Smooth muscle cell (in vitro differentiated cells): ENCODE results near the gene HDAC9. TPM values are rescaled to one million over a fixed set of nuclear protein-coding genes. Genes with fewer than 3 reads are reported as not detected.

Source experiments
- DNase-seq: peaks from one replicate; lab custom pipeline; 2025; ENCODE audit not compliant: unreplicated experiment; lab: John Stamatoyannopoulos, UW
- H2AFZ ChIP-seq: fragments of 200-600 bp; sonication (generic); 2 replicates; pipeline ENCODE4 v1.6.0; 2016; ENCODE audit warnings: antibody characterized with exemption, low read depth, mild to moderate bottlenecking
- H3F3A ChIP-seq: fragments of 200-600 bp; sonication (generic); 2 replicates; pipeline ENCODE4 v1.6.0; 2017; ENCODE audit warnings: antibody characterized with exemption, low read depth
- H3K27ac ChIP-seq: fragments of 200-600 bp; sonication (generic); 2 replicates; pipeline ENCODE4 v1.5.1; 2016; ENCODE audit warnings: low read depth, mild to moderate bottlenecking
- H3K27me3 ChIP-seq: fragments of 200-600 bp; sonication (generic); 2 replicates; pipeline ENCODE4 v1.6.1; 2016; ENCODE audit warnings: low read depth, mild to moderate bottlenecking
- H3K36me3 ChIP-seq: fragments of 200-600 bp; sonication (generic); 2 replicates; pipeline ENCODE4 v1.5.1; 2016; ENCODE audit warnings: low read depth
- H3K4me1 ChIP-seq: fragments of 200-600 bp; sonication (generic); 2 replicates; pipeline ENCODE4 v1.5.1; 2016; ENCODE audit warnings: low read depth
- H3K4me2 ChIP-seq: fragments of 200-600 bp; sonication (generic); 2 replicates; pipeline ENCODE4 v1.6.0; 2016; ENCODE audit warnings: mild to moderate bottlenecking
- H3K4me3 ChIP-seq: fragments of 200-600 bp; sonication (generic); 2 replicates; pipeline ENCODE4 v1.5.1; 2016; ENCODE audit warnings: mild to moderate bottlenecking
- H3K79me2 ChIP-seq: fragments of 200-600 bp; sonication (generic); 2 replicates; pipeline ENCODE4 v1.6.0; 2016; ENCODE audit warnings: low read depth, mild to moderate bottlenecking
- H3K9ac ChIP-seq: fragments of 200-600 bp; sonication (generic); 2 replicates; pipeline ENCODE4 v1.6.0; 2016; ENCODE audit warnings: low read depth
- H3K9me3 ChIP-seq: fragments of 200-600 bp; sonication (generic); replicated peaks from 2 replicates; pipeline ENCODE4 v1.5.1; 2016; ENCODE audit warnings: low read depth
- H4K20me1 ChIP-seq: fragments of 200-600 bp; sonication (generic); 2 replicates; pipeline ENCODE4 v1.6.0; 2016; ENCODE audit warnings: low read depth
- CTCF ChIP-seq: fragments of 200-600 bp; sonication (generic); IDR thresholded peaks from 2 replicates; pipeline ENCODE4 v1.5.1; 2017; ENCODE audit warnings: borderline replicate concordance, mild to moderate bottlenecking, antibody characterized with exemption; ENCODE audit not compliant: insufficient read depth, poor library complexity, severe bottlenecking
- WGBS: methylation state at CpG from one replicate; pipeline ENCODE4 v1.1.7; 2016; ENCODE audit warnings: low lambda C conversion rate; 5-methylcytosine and 5-hydroxymethylcytosine counted together
- polyA plus RNA-seq: library from polyadenylated mRNA; unstranded; fragments of >200 nt; fragmentation: Nextera tagmentation; extraction: Ambion mirVana; gene quantifications from 2 replicates; pipeline ENCODE4 v1.2.1, GENCODE V29; 2016
- total RNA-seq: library from RNA; depleted of rRNA; stranded (reverse); fragments of >200 nt; gene quantifications from 2 replicates; pipeline ENCODE4 v1.2.3, GENCODE V29; 2014

Gene HDAC9
- total and polyA plus RNA-seq, 2 experiments from 2014 or later = 2.2 to 7.1 TPM

GRCh38 chr7:18558503-18558902 is 63.0 kb downstream of the HDAC9 start:
- Histone ChIP-seq H3K36me3 (no peaks in the 10 kb centered on the region), H3K79me2 (no peaks in the 10 kb centered on the region), H3K27me3 (no peaks in the 10 kb centered on the region), H3F3A (no peaks in the 10 kb centered on the region), H3K9me3 (no peaks in the 10 kb centered on the region), H3K9ac (no peak overlapping the region), H3K27ac (no peak overlapping the region), H3K4me1 (no peaks in the 10 kb centered on the region), H3K4me3 (no peak overlapping the region), H3K4me2 (no peak overlapping the region), H2AFZ (no peak overlapping the region), H4K20me1 (no peaks in the 10 kb centered on the region)
- 72% methylated on average over 3 of the region's 3 CpGs for WGBS
- DNase-seq = no peak
- TF ChIP-seq CTCF = no peak

- Histone ChIP-seq H2AFZ (no peak overlapping the region), H3K4me2 (no peak overlapping the region), H3K9ac (no peak overlapping the region), H3K4me1 (no peaks in the 10 kb centered on the region), H3F3A (no peaks in the 10 kb centered on the region), H3K9me3 (no peaks in the 10 kb centered on the region), H4K20me1 (no peaks in the 10 kb centered on the region), H3K27ac (no peak overlapping the region), H3K4me3 (no peak overlapping the region), H3K36me3 (no peaks in the 10 kb centered on the region), H3K27me3 (no peaks in the 10 kb centered on the region), H3K79me2 (no peaks in the 10 kb centered on the region)
- whole genome bisulfite sequencing = 93% methylated on average over 3 of the region's 3 CpGs
- no peak for DNase-seq
- no peak for TF ChIP-seq CTCF
Observed at GRCh38 chr7:18558910-18559309, 63.4 kb downstream of the HDAC9 start.

GRCh38 chr7:18559756-18560155 is 64.2 kb downstream of the HDAC9 start:
- H3K9ac ChIP-seq = no peak overlapping the region
- no peak for TF ChIP-seq CTCF
- H3K79me2 ChIP-seq = no peaks in the 10 kb centered on the region
- H3K27ac ChIP-seq = no peak overlapping the region
- no peaks in the 10 kb centered on the region for H4K20me1 ChIP-seq
- no peaks in the 10 kb centered on the region for H3K4me1 ChIP-seq
- H3K9me3 ChIP-seq = no peaks in the 10 kb centered on the region
- DNase-seq = no peak
- H3F3A ChIP-seq = no peaks in the 10 kb centered on the region
- H2AFZ ChIP-seq = no peak overlapping the region
- no peaks in the 10 kb centered on the region for H3K36me3 ChIP-seq
- H3K4me3 ChIP-seq = no peak overlapping the region
- H3K4me2 ChIP-seq = no peak overlapping the region
- no peaks in the 10 kb centered on the region for H3K27me3 ChIP-seq

- no peaks in the 10 kb centered on the region for H3K36me3 ChIP-seq
- 96% methylated on average over 5 of the region's 5 CpGs for WGBS
Observed at GRCh38 chr7:18564779-18565178, 69.2 kb downstream of the HDAC9 start.

More at GRCh38 chr7:18564779-18565178, 69.2 kb downstream of the HDAC9 start:
- H3K27ac ChIP-seq = no peak overlapping the region
- no peaks in the 10 kb centered on the region for H3K9me3 ChIP-seq
- no peak overlapping the region for H3K9ac ChIP-seq
- no peaks in the 10 kb centered on the region for H3F3A ChIP-seq
- H2AFZ ChIP-seq = no peak overlapping the region
- no peak for DNase-seq
- H3K27me3 ChIP-seq = no peaks in the 10 kb centered on the region
- no peaks in the 10 kb centered on the region for H3K79me2 ChIP-seq
- no peak for TF ChIP-seq CTCF
- no peak overlapping the region for H3K4me2 ChIP-seq
- H3K4me1 ChIP-seq = no peaks in the 10 kb centered on the region
- H3K4me3 ChIP-seq = no peak overlapping the region
- no peaks in the 10 kb centered on the region for H4K20me1 ChIP-seq
